A549 (cell line): Measurements from ENCODE around the gene RAB40A. TPM values are rescaled to one million over a fixed set of nuclear protein-coding genes. Genes with fewer than 3 reads are reported as not detected.

ENCODE experiments used
- ATAC-seq, 2 experiments: fragments of 200-7000 bp in 1 of 2; fragments of >200 bp in 1 of 2; cut with Nextera tagmentation in 1 of 2; cut with Tn5 transposase in 1 of 2; 3 replicates each; pipeline versions ENCODE4 v1.8.0 to v1.9.1; 2018 to 2020; ENCODE audit warnings: mild to moderate bottlenecking in 1 of 2, moderate library complexity in 1 of 2
- CTCF ChIA-PET: fragments of 300-600 bp; sonication (Branson Sonifier 250); formaldehyde crosslinking; extraction: SDS; loops from one replicate; lab custom pipeline; 2021; ENCODE audit warnings: antibody characterized with exemption, inconsistent platforms; lab: Yijun Ruan, JAX
- POLR2A ChIA-PET: fragments of 350-600 bp; formaldehyde crosslinking; extraction: SDS; loops from one replicate; lab custom pipeline; 2021; ENCODE audit warnings: antibody characterized with exemption, inconsistent platforms; lab: Yijun Ruan, JAX
- DNase-seq, 2 experiments: peaks; one replicate each; pipeline versions ENCODE4 v3.0.0 to v3.0.0-alpha.2; 2011 to 2016; ENCODE audit warnings: low read depth in 1 of 2, low spot score in 1 of 2
- FAIRE-seq: peaks from 2 replicates; lab custom pipeline; 2011; peaks lifted over from hg19 to GRCh38; lab: Jason Lieb, UNC
- H3K27ac ChIP-seq, 2 experiments: fragments of >200 bp; sonication (Bioruptor Twin); formaldehyde crosslinking; 3 replicates each; pipeline ENCODE4 v1.5.1; 2016 to 2017
- H3K4me1 ChIP-seq: fragments of >200 bp; sonication (Bioruptor Twin); formaldehyde crosslinking; 3 replicates; pipeline ENCODE4 v1.6.1; 2016
- H3K4me2 ChIP-seq: fragments of >200 bp; sonication (Bioruptor Twin); formaldehyde crosslinking; 3 replicates; pipeline ENCODE4 v1.6.1; 2016
- H3K4me3 ChIP-seq: fragments of >200 bp; sonication (Bioruptor Twin); formaldehyde crosslinking; 3 replicates; pipeline ENCODE4 v1.5.1; 2016
- H3K9me3 ChIP-seq: fragments of >200 bp; sonication (Bioruptor Twin); formaldehyde crosslinking; 3 replicates; pipeline ENCODE4 v1.6.1; 2016
- BHLHE40 ChIP-seq: IDR thresholded peaks from 2 replicates; pipeline ENCODE4 v1.6.1; 2012; ENCODE audit warnings: low read depth, low read length, inconsistent platforms
- CBX2 ChIP-seq: fragments of 200-600 bp; sonication (generic); IDR thresholded peaks from 2 replicates; pipeline ENCODE4 v1.6.1; 2016; ENCODE audit warnings: low read depth, mild to moderate bottlenecking, borderline replicate concordance
- CHD2 ChIP-seq: fragments of 150-350 bp; IDR thresholded peaks from 2 replicates; pipeline ENCODE4 v1.6.1; 2014; ENCODE audit warnings: low read length; ENCODE audit not compliant: partially characterized antibody
- ESRRA ChIP-seq: fragments of 150-350 bp; IDR thresholded peaks from 2 replicates; pipeline ENCODE4 v1.6.1; 2014; ENCODE audit warnings: mild to moderate bottlenecking, low read length, borderline replicate concordance
- FOSB ChIP-seq: fragments of 250-450 bp; sonication (Bioruptor Pico); IDR thresholded peaks from 2 replicates; pipeline ENCODE4 v1.5.0; 2020; ENCODE audit warnings: mild to moderate bottlenecking, moderate library complexity
- FOSL2 ChIP-seq, 2 experiments: fragments of 450-650 bp in 1 of 2; fragments of >200 bp in 1 of 2; sonication (Bioruptor Twin) in 1 of 2; formaldehyde crosslinking; IDR thresholded peaks; 2 replicates each; pipeline versions ENCODE4 v1.5.0 to v1.6.1; 2016 to 2020; ENCODE audit warnings: mild to moderate bottlenecking in 1 of 2, moderate library complexity in 1 of 2
- FOXS1 ChIP-seq: fragments of 250-450 bp; sonication (Bioruptor Pico); IDR thresholded peaks from 2 replicates; pipeline ENCODE4 v1.5.0; 2020; ENCODE audit warnings: mild to moderate bottlenecking, moderate library complexity
- HOXB5 ChIP-seq: fragments of 250-450 bp; sonication (Bioruptor Pico); IDR thresholded peaks from 2 replicates; pipeline ENCODE4 v1.5.0; 2020; ENCODE audit warnings: mild to moderate bottlenecking, moderate library complexity
- KDM1A ChIP-seq: fragments of 200-600 bp; sonication (generic); IDR thresholded peaks from 2 replicates; pipeline ENCODE4 v1.6.1; 2016; ENCODE audit warnings: low read depth, mild to moderate bottlenecking
- MAFK ChIP-seq: fragments of 450-650 bp; IDR thresholded peaks from 2 replicates; pipeline ENCODE4 v1.6.1; 2014; ENCODE audit not compliant: partially characterized antibody
- MAZ ChIP-seq: fragments of 150-350 bp; IDR thresholded peaks from 2 replicates; pipeline ENCODE4 v1.6.1; 2014; ENCODE audit warnings: antibody characterized with exemption, low read depth, low read length, borderline replicate concordance
- NR3C1 ChIP-seq: fragments of >200 bp; sonication (Bioruptor Twin); formaldehyde crosslinking; IDR thresholded peaks from 3 replicates; pipeline ENCODE4 v1.6.1; 2017
- PHF8 ChIP-seq: fragments of 200-600 bp; sonication (generic); IDR thresholded peaks from 2 replicates; pipeline ENCODE4 v1.6.1; 2016; ENCODE audit warnings: low read depth, mild to moderate bottlenecking, antibody characterized with exemption, moderate library complexity, borderline replicate concordance
- POLR2A ChIP-seq: IDR thresholded peaks from 2 replicates; pipeline ENCODE4 v1.6.1; 2012; ENCODE audit warnings: mild to moderate bottlenecking, low read length
- POLR2AphosphoS2 ChIP-seq: conservative IDR thresholded peaks from 2 replicates; pipeline ENCODE4 v1.6.1; 2012; ENCODE audit warnings: low read length, improper control_type of control experiment, inconsistent platforms
- SREBF2 ChIP-seq: fragments of 450-650 bp; IDR thresholded peaks from 2 replicates; pipeline ENCODE4 v1.6.1; 2014; ENCODE audit warnings: mild to moderate bottlenecking, moderate library complexity
- ZFP36 ChIP-seq: fragments of 450-650 bp; IDR thresholded peaks from 2 replicates; pipeline ENCODE4 v1.6.1; 2014; ENCODE audit warnings: borderline replicate concordance; ENCODE audit not compliant: partially characterized antibody
- ZNF302 ChIP-seq: fragments of 250-450 bp; sonication (Bioruptor Pico); IDR thresholded peaks from 2 replicates; pipeline ENCODE4 v1.9.0; 2021; ENCODE audit warnings: inconsistent platforms, mild to moderate bottlenecking, moderate library complexity
- ZSCAN20 ChIP-seq: fragments of 250-450 bp; sonication (Bioruptor Pico); IDR thresholded peaks from 2 replicates; pipeline ENCODE4 v1.8.0; 2022; ENCODE audit warnings: mild to moderate bottlenecking, moderate library complexity
- WGBS: methylation state at CpG from one replicate; pipeline ENCODE4 v1.1.6; 2017; ENCODE audit errors: missing lambda C conversion rate; 5-methylcytosine and 5-hydroxymethylcytosine counted together
- polyA plus RNA-seq, 4 experiments: library from polyadenylated mRNA; depleted of rRNA in 3 of 4; stranded (reverse); fragments of >200 nt; fragmentation: RNase III in 1 of 4; extraction: RNeasy Plus Mini Kit Qiagen cat#74134 plus additional on column Dnase treatment in 1 of 4; gene quantifications; 2 replicates in 3 of 4; 3 replicates in 1 of 4; pipeline ENCODE4 v1.2.3, GENCODE V29; 2011 to 2017
- TF ChIP-seq, protein P1 (sequence below): IDR thresholded peaks from 2 replicates; pipeline ENCODE4 v1.6.1; 2012
- TF ChIP-seq, protein P2 (sequence below): fragments of >200 bp; sonication (Bioruptor Twin); formaldehyde crosslinking; IDR thresholded peaks from 2 replicates; pipeline ENCODE4 v1.6.1; 2016
- TF ChIP-seq, protein P3 (sequence below): fragments of >200 bp; sonication (Bioruptor Twin); formaldehyde crosslinking; IDR thresholded peaks from 3 replicates; pipeline ENCODE4 v1.5.1; 2016
- TF ChIP-seq, protein P4 (sequence below): fragments of 250-450 bp; sonication (Bioruptor Pico); IDR thresholded peaks from 2 replicates; pipeline ENCODE4 v1.5.0; 2021; ENCODE audit warnings: mild to moderate bottlenecking, moderate library complexity, borderline replicate concordance
- TF ChIP-seq, protein P5 (sequence below): fragments of 200-600 bp; sonication (generic); IDR thresholded peaks from 2 replicates; pipeline ENCODE4 v1.6.1; 2016; ENCODE audit warnings: antibody characterized with exemption, mild to moderate bottlenecking, moderate library complexity

Gene RAB40A
- polyA plus RNA-seq, 2 of the 4 experiments (the other 2 are of a cell fraction) = 0.03 TPM; not detected in 1

DNA sequence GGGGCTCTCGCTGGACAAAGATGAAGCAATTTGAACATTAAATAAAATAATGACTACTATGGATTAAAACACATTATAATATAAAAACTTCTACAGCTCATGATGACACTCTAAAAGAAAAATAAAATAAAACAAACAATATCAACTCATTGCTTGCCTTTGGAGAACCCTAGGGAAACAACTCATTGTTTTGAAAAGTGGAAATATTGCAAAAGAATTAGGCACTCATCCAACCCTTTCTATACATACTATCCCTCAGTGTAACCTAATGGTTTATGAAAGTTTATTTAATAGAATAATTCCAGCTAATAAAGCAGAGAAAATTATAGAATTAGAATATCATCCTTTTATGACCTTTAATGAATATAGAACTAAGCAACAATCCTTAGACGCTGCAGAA, 718 bp downstream of the RAB40A start:
- TF ChIP-seq POLR2A (no peak), ESRRA (no peak), NR3C1 (no peak), KDM1A (no peak)
- TF ChIP-seq, protein P1, sequence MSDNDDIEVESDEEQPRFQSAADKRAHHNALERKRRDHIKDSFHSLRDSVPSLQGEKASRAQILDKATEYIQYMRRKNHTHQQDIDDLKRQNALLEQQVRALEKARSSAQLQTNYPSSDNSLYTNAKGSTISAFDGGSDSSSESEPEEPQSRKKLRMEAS = no peak
- TF ChIP-seq, protein P2, sequence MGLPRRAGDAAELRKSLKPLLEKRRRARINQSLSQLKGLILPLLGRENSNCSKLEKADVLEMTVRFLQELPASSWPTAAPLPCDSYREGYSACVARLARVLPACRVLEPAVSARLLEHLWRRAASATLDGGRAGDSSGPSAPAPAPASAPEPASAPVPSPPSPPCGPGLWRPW = no peak
- FAIRE-seq (no peak), DNase-seq (no peak), ATAC-seq (no peak)
- no peaks in the 10 kb centered on the region for H3K9me3 ChIP-seq
- no peak overlapping the region for H3K27ac ChIP-seq
- no peaks in the 10 kb centered on the region for H3K4me1 ChIP-seq
- no peak overlapping the region for H3K4me3 ChIP-seq
- H3K4me2 ChIP-seq = no peak overlapping the region
- ChIA-PET POLR2A (no interaction called here), CTCF (interaction anchor here (0.9 kb wide), 1 partner anchor 10 kb away, joined by 3 read pairs; no protein-coding TSS in a partner anchor)
- WGBS = 65% methylated on average over 2 of the region's 2 CpGs

DNA sequence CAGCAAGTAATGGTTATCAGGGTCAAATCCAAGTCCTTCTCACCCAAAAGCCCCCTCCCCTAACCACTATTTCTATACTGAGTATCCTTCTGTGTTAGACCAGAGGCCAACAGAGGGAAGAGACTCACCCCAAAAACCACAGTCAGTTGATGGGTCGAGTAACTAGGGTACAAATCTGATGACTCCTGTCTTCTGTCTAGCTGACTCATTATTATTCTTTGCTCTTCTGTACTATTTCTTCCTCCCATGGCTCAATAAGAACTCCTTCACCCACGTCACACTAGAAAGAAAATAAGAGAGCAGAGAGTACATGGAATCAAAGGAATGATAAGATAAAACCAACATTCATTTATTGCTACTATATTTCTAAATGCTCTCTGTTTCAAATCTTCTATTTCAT, 2.0 kb downstream of the RAB40A start:
- CTCF ChIA-PET = interaction anchor here (0.9 kb wide), 1 partner anchor 261 kb away, joined by 3 read pairs; no protein-coding TSS in a partner anchor
- DNase-seq = no peak
- Histone ChIP-seq H3K4me1 (no peaks in the 10 kb centered on the region), H3K9me3 (no peaks in the 10 kb centered on the region), H3K27ac (no peak overlapping the region), H3K4me2 (no peak overlapping the region), H3K4me3 (no peak overlapping the region)
- POLR2A ChIA-PET = no interaction called here
- WGBS = 2% methylated on average over 2 of the region's 2 CpGs
- no peak for ATAC-seq
- TF ChIP-seq SREBF2 (no peak), HOXB5 (CRISPR knock-in tag) (no peak), CBX2 (no peak), ZSCAN20 (CRISPR knock-in tag) (no peak), FOSB (CRISPR knock-in tag) (no peak), FOSL2 (IDR thresholded peaks at IDR 0.05) (no peak), FOSL2 (CRISPR knock-in tag; IDR thresholded peaks at IDR 0.05) (no peak), MAFK (no peak), FOXS1 (CRISPR knock-in tag) (no peak), CHD2 (no peak), POLR2AphosphoS2 (no peak), NR3C1 (no peak), ESRRA (no peak), BHLHE40 (no peak), ZFP36 (no peak), ZNF302 (no peak), PHF8 (no peak), MAZ (no peak)
- TF ChIP-seq, protein P3, sequence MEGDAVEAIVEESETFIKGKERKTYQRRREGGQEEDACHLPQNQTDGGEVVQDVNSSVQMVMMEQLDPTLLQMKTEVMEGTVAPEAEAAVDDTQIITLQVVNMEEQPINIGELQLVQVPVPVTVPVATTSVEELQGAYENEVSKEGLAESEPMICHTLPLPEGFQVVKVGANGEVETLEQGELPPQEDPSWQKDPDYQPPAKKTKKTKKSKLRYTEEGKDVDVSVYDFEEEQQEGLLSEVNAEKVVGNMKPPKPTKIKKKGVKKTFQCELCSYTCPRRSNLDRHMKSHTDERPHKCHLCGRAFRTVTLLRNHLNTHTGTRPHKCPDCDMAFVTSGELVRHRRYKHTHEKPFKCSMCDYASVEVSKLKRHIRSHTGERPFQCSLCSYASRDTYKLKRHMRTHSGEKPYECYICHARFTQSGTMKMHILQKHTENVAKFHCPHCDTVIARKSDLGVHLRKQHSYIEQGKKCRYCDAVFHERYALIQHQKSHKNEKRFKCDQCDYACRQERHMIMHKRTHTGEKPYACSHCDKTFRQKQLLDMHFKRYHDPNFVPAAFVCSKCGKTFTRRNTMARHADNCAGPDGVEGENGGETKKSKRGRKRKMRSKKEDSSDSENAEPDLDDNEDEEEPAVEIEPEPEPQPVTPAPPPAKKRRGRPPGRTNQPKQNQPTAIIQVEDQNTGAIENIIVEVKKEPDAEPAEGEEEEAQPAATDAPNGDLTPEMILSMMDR = no peak
- TF ChIP-seq, protein P4, sequence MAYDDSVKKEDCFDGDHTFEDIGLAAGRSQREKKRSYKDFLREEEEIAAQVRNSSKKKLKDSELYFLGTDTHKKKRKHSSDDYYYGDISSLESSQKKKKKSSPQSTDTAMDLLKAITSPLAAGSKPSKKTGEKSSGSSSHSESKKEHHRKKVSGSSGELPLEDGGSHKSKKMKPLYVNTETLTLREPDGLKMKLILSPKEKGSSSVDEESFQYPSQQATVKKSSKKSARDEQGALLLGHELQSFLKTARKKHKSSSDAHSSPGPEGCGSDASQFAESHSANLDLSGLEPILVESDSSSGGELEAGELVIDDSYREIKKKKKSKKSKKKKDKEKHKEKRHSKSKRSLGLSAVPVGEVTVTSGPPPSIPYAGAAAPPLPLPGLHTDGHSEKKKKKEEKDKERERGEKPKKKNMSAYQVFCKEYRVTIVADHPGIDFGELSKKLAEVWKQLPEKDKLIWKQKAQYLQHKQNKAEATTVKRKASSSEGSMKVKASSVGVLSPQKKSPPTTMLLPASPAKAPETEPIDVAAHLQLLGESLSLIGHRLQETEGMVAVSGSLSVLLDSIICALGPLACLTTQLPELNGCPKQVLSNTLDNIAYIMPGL (CRISPR knock-in tag) = no peak
- TF ChIP-seq, protein P5, sequence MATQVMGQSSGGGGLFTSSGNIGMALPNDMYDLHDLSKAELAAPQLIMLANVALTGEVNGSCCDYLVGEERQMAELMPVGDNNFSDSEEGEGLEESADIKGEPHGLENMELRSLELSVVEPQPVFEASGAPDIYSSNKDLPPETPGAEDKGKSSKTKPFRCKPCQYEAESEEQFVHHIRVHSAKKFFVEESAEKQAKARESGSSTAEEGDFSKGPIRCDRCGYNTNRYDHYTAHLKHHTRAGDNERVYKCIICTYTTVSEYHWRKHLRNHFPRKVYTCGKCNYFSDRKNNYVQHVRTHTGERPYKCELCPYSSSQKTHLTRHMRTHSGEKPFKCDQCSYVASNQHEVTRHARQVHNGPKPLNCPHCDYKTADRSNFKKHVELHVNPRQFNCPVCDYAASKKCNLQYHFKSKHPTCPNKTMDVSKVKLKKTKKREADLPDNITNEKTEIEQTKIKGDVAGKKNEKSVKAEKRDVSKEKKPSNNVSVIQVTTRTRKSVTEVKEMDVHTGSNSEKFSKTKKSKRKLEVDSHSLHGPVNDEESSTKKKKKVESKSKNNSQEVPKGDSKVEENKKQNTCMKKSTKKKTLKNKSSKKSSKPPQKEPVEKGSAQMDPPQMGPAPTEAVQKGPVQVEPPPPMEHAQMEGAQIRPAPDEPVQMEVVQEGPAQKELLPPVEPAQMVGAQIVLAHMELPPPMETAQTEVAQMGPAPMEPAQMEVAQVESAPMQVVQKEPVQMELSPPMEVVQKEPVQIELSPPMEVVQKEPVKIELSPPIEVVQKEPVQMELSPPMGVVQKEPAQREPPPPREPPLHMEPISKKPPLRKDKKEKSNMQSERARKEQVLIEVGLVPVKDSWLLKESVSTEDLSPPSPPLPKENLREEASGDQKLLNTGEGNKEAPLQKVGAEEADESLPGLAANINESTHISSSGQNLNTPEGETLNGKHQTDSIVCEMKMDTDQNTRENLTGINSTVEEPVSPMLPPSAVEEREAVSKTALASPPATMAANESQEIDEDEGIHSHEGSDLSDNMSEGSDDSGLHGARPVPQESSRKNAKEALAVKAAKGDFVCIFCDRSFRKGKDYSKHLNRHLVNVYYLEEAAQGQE = no peak
- FAIRE-seq = no peak
